GM18870 (cell line): ENCODE results near the gene IDS.
"Not testable (repeated sequence)": the region's sequence is repeated elsewhere in the genome, so short reads cannot be mapped to it uniquely, and the experiment has no call there.

Experiments
- ATAC-seq: cut with Tn5 transposase; IDR thresholded peaks from one replicate; pipeline ENCODE4 v1.9.1; 2021; ENCODE audit warnings: moderate library complexity; ENCODE audit not compliant: unreplicated experiment

Gene IDS

GRCh38 chrX:149499766-149500165 lies 5.3 kb downstream of the IDS start:
- no peak for ATAC-seq

- ATAC-seq: no peak
Measured at GRCh38 chrX:149498767-149499166, 6.3 kb downstream of the IDS start.

- ATAC-seq: no peak
Measured at GRCh38 chrX:149497626-149498025, 7.5 kb downstream of the IDS start.

- no peak for ATAC-seq
Measured at GRCh38 chrX:149497054-149497453, 8.1 kb downstream of the IDS start.

GRCh38 chrX:149495573-149496071 lies 9.5 kb downstream of the IDS start:
- no peak for ATAC-seq

- no peak for ATAC-seq
Measured at GRCh38 chrX:149494844-149495565, 10.1 kb downstream of the IDS start.

- no peak for ATAC-seq
Measured at GRCh38 chrX:149493567-149494562, 11.2 kb downstream of the IDS start.

- no peak for ATAC-seq
Measured at GRCh38 chrX:149491812-149492211, 13.3 kb downstream of the IDS start.

- no peak for ATAC-seq
Measured at GRCh38 chrX:149490100-149490499, 15.0 kb downstream of the IDS start.

GRCh38 chrX:149488411-149489052 lies 16.6 kb downstream of the IDS start:
- ATAC-seq: not testable (repeated sequence)

- ATAC-seq: not testable (repeated sequence)
Measured at GRCh38 chrX:149488008-149488407, 17.1 kb downstream of the IDS start.

- no peak for ATAC-seq
Measured at GRCh38 chrX:149487292-149487691, 17.8 kb downstream of the IDS start.

- ATAC-seq: peak; percentile 43
Measured at GRCh38 chrX:149476513-149476912, 28.6 kb downstream of the IDS start.

GRCh38 chrX:149473966-149474365 lies 31.1 kb downstream of the IDS start:
- ATAC-seq: no peak

GRCh38 chrX:149473092-149473491 lies 32.0 kb downstream of the IDS start:
- no peak for ATAC-seq

- no peak for ATAC-seq
Measured at GRCh38 chrX:149472625-149473024, 32.5 kb downstream of the IDS start.

GRCh38 chrX:149471397-149471796 lies 33.7 kb downstream of the IDS start:
- no peak for ATAC-seq

- peak; percentile 68 for ATAC-seq
Measured at GRCh38 chrX:149470955-149471354, 34.2 kb downstream of the IDS start.

- ATAC-seq: no peak
Measured at GRCh38 chrX:149469406-149469805, 35.7 kb downstream of the IDS start.

GRCh38 chrX:149467920-149468319 lies 37.2 kb downstream of the IDS start:
- ATAC-seq: no peak

GRCh38 chrX:149467461-149467860 lies 37.6 kb downstream of the IDS start:
- no peak for ATAC-seq
